NCI-H187 (cell line): ENCODE results near the gene NECTIN4.
A peak's percentile ranks its signal among the peaks of the same experiment; 100 is the strongest.
"Not testable (repeated sequence)": the region's sequence is repeated elsewhere in the genome, so short reads cannot be mapped to it uniquely, and the experiment has no call there.

Experiments used
- DNase-seq, 2 experiments: peaks; one replicate each; lab custom pipeline; 2025; lab: John Stamatoyannopoulos, UW

Gene NECTIN4

GRCh38 chr1:161089251-161089924 is at the start of gene NECTIN4:
TSS of gene NECTIN4 (minus strand) at chr1:161089558. CDS start at chr1:161089296, 262 bp downstream.
- DNase-seq, result no peak

- no peak for DNase-seq
Measured at GRCh38 chr1:161138431-161138830, 49.1 kb upstream of the NECTIN4 start.

GRCh38 chr1:161137881-161138280 is 48.5 kb upstream of the NECTIN4 start:
- DNase-seq, result no peak

- no peak for DNase-seq
Measured at GRCh38 chr1:161133220-161133740, 43.9 kb upstream of the NECTIN4 start.

- DNase-seq, result peak; percentile 98
Measured at GRCh38 chr1:161132410-161133219, 43.3 kb upstream of the NECTIN4 start, which contains the start of gene DEDD. TSS of gene DEDD (minus strand) at chr1:161132667. CDS start at chr1:161124462, 8,205 bp downstream.

- no peak for DNase-seq
Measured at GRCh38 chr1:161131523-161132409, 42.4 kb upstream of the NECTIN4 start.

- no peak for DNase-seq
Measured at GRCh38 chr1:161130266-161130665, 40.9 kb upstream of the NECTIN4 start.

GRCh38 chr1:161128591-161129420 is 39.4 kb upstream of the NECTIN4 start:
- DNase-seq, result no peak

- no peak for DNase-seq
Measured at GRCh38 chr1:161127649-161128048, 38.3 kb upstream of the NECTIN4 start.

- DNase-seq, result no peak
Measured at GRCh38 chr1:161122967-161123366, 33.6 kb upstream of the NECTIN4 start.

GRCh38 chr1:161121834-161122233 is 32.5 kb upstream of the NECTIN4 start:
- no peak for DNase-seq

GRCh38 chr1:161121042-161121650 is 31.8 kb upstream of the NECTIN4 start:
- no peak for DNase-seq

- no peak for DNase-seq
Measured at GRCh38 chr1:161119092-161119903, 29.9 kb upstream of the NECTIN4 start.

GRCh38 chr1:161117759-161118581 is 28.6 kb upstream of the NECTIN4 start, which contains the start of the genes NIT1 and PFDN2:
TSS of gene NIT1 (plus strand) at chr1:161118105. CDS start at chr1:161118177, 72 bp downstream.
TSS of gene PFDN2 (minus strand) at chr1:161118037. CDS start at chr1:161118026, 11 bp downstream.
- DNase-seq, result peak; percentile 82 to 96

GRCh38 chr1:161115961-161116360 is 26.6 kb upstream of the NECTIN4 start:
- DNase-seq, result not testable (repeated sequence)

- no peak for DNase-seq
Measured at GRCh38 chr1:161115132-161115711, 25.9 kb upstream of the NECTIN4 start.

GRCh38 chr1:161114556-161114955 is 25.2 kb upstream of the NECTIN4 start:
- no peak for DNase-seq

GRCh38 chr1:161113915-161114314 is 24.6 kb upstream of the NECTIN4 start:
- DNase-seq, result no peak
